Measurements from ENCODE around the gene ATL3. TPM values are rescaled to one million over a fixed set of nuclear protein-coding genes. Genes with fewer than 3 reads are reported as not detected.

ATL3 gene
- total and polyA plus RNA-seq, 2 of the 13 experiments (the other 11 are each of a cell fraction or from before 2014, with no cell fraction given): not detected

DNA sequence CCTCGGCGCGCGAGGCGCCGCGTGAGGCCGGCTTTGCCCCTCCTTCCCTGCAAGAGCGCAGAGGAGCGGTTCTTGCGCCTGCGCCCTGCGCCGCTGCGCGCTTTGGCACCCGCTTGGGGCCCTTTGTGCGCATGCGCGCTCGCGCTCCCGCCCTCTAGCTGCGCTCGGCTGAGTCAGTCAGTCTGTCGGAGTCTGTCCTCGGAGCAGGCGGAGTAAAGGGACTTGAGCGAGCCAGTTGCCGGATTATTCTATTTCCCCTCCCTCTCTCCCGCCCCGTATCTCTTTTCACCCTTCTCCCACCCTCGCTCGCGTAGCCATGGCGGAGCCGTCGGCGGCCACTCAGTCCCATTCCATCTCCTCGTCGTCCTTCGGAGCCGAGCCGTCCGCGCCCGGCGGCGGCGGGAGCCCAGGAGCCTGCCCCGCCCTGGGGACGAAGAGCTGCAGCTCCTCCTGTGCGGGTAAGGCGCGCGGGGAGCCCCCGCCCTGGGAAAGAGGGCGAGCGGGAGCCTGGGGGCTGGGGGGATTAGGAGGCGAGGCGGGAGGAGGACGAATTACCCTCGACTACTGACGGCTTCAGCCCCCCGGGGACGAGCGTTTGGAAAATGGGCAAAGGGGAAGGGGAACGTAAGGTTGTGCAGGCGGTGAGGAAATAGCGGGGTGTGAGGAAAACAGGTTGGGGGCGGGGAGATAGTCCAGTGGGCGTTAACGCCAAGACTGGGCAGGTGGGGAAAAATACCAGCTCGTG lies 10.3 kb upstream of the ATL3 start, which contains the start of gene RTN3 (continued):
- TF ChIP-seq, protein P1, sequence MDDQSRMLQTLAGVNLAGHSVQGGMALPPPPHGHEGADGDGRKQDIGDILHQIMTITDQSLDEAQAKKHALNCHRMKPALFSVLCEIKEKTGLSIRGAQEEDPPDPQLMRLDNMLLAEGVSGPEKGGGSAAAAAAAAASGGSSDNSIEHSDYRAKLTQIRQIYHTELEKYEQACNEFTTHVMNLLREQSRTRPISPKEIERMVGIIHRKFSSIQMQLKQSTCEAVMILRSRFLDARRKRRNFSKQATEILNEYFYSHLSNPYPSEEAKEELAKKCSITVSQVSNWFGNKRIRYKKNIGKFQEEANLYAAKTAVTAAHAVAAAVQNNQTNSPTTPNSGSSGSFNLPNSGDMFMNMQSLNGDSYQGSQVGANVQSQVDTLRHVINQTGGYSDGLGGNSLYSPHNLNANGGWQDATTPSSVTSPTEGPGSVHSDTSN (CRISPR knock-in tag; IDR thresholded peaks at IDR 0.05; ENCODE audit: borderline replicate concordance): peak; percentile 81; the same call in 1 of the 2 replicates
- TF ChIP-seq ETV6 (CRISPR knock-in tag; conservative IDR thresholded peaks at IDR 0.05) (peak; percentile 38; the same call in 1 of the 2 replicates), TRIM22 (IDR thresholded peaks at IDR 0.05) (no peak), MXD4 (CRISPR knock-in tag; IDR thresholded peaks at IDR 0.05) (no peak), POLR2AphosphoS5 (IDR thresholded peaks at IDR 0.05; ENCODE audit: low read depth, low read length) (peak; percentile 96), ZNF883 (CRISPR knock-in tag; IDR thresholded peaks at IDR 0.05; ENCODE audit: not compliant biosample characterization) (peak; percentile 33), GABPA (IDR thresholded peaks at IDR 0.05; ENCODE audit: low read depth, low read length) (no peak), GABPA (CRISPR knock-in tag; IDR thresholded peaks at IDR 0.05; ENCODE audit: low read depth) (no peak), ZFP62 (CRISPR knock-in tag; IDR thresholded peaks at IDR 0.05) (no peak), ZNF674 (CRISPR knock-in tag; IDR thresholded peaks at IDR 0.05; ENCODE audit: low read depth) (0 out of 2 replicates have a peak, but pooled peaks have one; percentile 89), NPAS2 (CRISPR knock-in tag; IDR thresholded peaks at IDR 0.05; ENCODE audit: borderline replicate concordance) (no peak), SRSF1 (optimal IDR thresholded peaks at IDR 0.05; ENCODE audit: low read depth, low read length) (no peak), AGO1 (IDR thresholded peaks at IDR 0.05; ENCODE audit: low read depth, low read length, poor library complexity, severe bottlenecking) (no peak), SRSF4 (IDR thresholded peaks at IDR 0.05; ENCODE audit: low read depth, low read length, poor library complexity, severe bottlenecking) (no peak)
- TF ChIP-seq, protein P2, sequence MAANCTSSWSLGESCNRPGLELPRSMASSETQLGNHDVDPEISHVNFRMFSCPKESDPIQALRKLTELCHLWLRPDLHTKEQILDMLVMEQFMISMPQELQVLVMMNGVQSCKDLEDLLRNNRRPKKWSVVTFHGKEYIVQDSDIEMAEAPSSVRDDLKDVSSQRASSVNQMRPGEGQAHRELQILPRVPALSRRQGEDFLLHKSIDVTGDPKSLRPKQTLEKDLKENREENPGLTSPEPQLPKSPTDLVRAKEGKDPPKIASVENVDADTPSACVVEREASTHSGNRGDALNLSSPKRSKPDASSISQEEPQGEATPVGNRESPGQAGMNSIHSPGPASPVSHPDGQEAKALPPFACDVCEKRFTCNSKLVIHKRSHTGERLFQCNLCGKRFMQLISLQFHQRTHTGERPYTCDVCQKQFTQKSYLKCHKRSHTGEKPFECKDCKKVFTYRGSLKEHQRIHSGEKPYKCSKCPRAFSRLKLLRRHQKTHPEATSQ (CRISPR knock-in tag; IDR thresholded peaks at IDR 0.05; ENCODE audit: borderline replicate concordance): no peak
- TF ChIP-seq, protein P3, sequence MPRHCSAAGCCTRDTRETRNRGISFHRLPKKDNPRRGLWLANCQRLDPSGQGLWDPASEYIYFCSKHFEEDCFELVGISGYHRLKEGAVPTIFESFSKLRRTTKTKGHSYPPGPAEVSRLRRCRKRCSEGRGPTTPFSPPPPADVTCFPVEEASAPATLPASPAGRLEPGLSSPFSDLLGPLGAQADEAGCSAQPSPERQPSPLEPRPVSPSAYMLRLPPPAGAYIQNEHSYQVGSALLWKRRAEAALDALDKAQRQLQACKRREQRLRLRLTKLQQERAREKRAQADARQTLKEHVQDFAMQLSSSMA (CRISPR knock-in tag; IDR thresholded peaks at IDR 0.05): no peak; the same call in 1 of the 2 replicates
- TF ChIP-seq, protein P4, sequence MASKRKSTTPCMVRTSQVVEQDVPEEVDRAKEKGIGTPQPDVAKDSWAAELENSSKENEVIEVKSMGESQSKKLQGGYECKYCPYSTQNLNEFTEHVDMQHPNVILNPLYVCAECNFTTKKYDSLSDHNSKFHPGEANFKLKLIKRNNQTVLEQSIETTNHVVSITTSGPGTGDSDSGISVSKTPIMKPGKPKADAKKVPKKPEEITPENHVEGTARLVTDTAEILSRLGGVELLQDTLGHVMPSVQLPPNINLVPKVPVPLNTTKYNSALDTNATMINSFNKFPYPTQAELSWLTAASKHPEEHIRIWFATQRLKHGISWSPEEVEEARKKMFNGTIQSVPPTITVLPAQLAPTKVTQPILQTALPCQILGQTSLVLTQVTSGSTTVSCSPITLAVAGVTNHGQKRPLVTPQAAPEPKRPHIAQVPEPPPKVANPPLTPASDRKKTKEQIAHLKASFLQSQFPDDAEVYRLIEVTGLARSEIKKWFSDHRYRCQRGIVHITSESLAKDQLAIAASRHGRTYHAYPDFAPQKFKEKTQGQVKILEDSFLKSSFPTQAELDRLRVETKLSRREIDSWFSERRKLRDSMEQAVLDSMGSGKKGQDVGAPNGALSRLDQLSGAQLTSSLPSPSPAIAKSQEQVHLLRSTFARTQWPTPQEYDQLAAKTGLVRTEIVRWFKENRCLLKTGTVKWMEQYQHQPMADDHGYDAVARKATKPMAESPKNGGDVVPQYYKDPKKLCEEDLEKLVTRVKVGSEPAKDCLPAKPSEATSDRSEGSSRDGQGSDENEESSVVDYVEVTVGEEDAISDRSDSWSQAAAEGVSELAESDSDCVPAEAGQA (IDR thresholded peaks at IDR 0.05; ENCODE audit: low read depth): no peak
- TF ChIP-seq, protein P4 (CRISPR knock-in tag; IDR thresholded peaks at IDR 0.05; ENCODE audit: borderline replicate concordance): no peak

All from HepG2 (cell line).